ENCODE data around the gene CREBL2. TPM values are rescaled to one million over a fixed set of nuclear protein-coding genes. Genes with fewer than 3 reads are reported as not detected.
"Not testable (repeated sequence)": the region's sequence is repeated elsewhere in the genome, so short reads cannot be mapped to it uniquely, and the experiment has no call there.

The CREBL2 gene
- polyA plus RNA-seq, 2 donors: 5.5 to 8.1 TPM

DNA sequence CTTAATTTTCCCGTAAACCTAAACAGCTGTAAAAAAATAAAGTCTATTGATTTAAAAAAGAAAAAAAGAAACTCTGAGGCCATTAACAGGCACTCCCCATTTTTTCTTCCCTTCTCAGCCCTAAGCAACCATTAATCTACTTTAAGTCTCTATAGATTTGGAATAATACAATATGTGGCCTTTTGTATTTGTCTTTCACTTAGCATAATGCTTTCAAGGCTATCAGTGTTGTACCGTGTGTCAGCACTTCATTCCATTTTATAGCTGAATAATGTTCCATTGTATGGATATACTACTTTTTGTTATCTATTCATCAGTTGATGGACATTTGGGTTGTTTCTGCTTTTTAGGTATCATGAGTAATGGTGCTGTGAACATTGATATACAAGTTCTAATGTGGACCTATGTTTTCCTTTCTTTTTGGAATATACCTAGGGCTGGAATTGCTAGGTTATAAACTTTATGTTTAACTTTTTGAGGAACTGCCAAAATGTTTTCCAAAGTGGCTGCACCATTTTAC, 15.7 kb downstream of the CREBL2 start:
- H3K9me3 ChIP-seq (ENCODE audit: control insufficient read depth in 2 of 2, insufficient read depth in 1 of 2, low read depth in 1 of 2, low read length in 1 of 2): no peaks in the 10 kb centered on the region
- H3K4me1 ChIP-seq (ENCODE audit: control insufficient read depth in 2 of 2, insufficient read depth in 2 of 2, low read length in 1 of 2): no peaks in the 10 kb centered on the region
- no peaks in the 10 kb centered on the region for H3K36me3 ChIP-seq (ENCODE audit: control insufficient read depth in 2 of 2, insufficient read depth in 2 of 2, low read length in 1 of 2)
- WGBS, 2 donors: 77 to 78% methylated on average over 2 of the region's 2 CpGs
- H3K4me3 ChIP-seq (ENCODE audit: low read depth in 1 of 2, low read length in 2 of 2): no peak overlapping the region
- no peak overlapping the region for H3K27ac ChIP-seq (ENCODE audit: low read depth in 2 of 2, low read length in 1 of 2)
- no peaks in the 10 kb centered on the region for H3K27me3 ChIP-seq (ENCODE audit: control insufficient read depth in 1 of 2, insufficient read depth in 2 of 2, low read length in 2 of 2)

DNA sequence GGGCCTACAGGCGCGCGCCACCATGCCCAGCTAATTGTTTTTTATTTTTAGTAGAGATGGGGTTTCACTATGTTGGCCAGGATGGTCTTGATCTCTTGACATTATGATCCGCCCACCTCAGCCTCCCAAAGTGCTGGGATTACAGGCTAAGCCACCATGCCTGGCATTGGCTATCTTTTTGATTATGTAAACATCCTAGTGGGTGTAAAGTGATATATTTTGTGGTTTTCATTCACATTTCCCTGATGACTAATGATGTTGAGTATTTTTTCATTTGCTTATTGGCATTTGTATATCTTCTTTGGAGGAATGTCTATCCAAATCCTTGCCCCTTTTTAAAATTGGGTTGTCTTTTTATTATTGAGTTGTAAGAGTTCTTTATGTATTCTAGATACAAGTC, 16.3 kb downstream of the CREBL2 start:
- no peaks in the 10 kb centered on the region for H3K27me3 ChIP-seq (ENCODE audit: control insufficient read depth in 1 of 2, insufficient read depth in 2 of 2, low read length in 2 of 2)
- H3K4me1 ChIP-seq (ENCODE audit: control insufficient read depth in 2 of 2, insufficient read depth in 2 of 2, low read length in 1 of 2): no peaks in the 10 kb centered on the region
- H3K4me3 ChIP-seq (ENCODE audit: low read depth in 1 of 2, low read length in 2 of 2): no peak overlapping the region
- no peaks in the 10 kb centered on the region for H3K9me3 ChIP-seq (ENCODE audit: control insufficient read depth in 2 of 2, insufficient read depth in 1 of 2, low read depth in 1 of 2, low read length in 1 of 2)
- WGBS, 2 donors: 100% methylated on average over 4 of the region's 4 CpGs
- H3K27ac ChIP-seq (ENCODE audit: low read depth in 2 of 2, low read length in 1 of 2): no peak overlapping the region
- H3K36me3 ChIP-seq (ENCODE audit: control insufficient read depth in 2 of 2, insufficient read depth in 2 of 2, low read length in 1 of 2): no peaks in the 10 kb centered on the region

DNA sequence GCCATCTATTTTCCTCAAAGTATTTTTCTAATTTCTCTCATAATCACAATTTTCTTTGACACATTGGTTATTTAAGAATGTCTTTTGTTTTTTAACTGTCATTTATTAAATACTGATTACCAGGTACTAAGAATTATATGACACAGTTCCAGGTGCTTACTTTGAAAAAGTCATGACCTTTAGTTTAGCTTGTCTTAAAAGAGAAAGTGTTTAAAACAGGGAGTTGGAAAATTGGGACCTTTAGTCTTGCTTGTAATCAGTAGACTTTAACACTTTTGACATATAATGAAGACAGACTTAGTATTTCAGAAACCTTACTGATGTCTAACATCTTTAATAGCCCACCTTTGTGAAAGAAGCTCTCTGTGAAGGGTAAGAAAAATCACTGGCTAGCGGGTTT, 19.2 kb downstream of the CREBL2 start:
- Histone ChIP-seq H3K27me3 (ENCODE audit: control insufficient read depth in 1 of 2, insufficient read depth in 2 of 2, low read length in 2 of 2) (no peaks in the 10 kb centered on the region), H3K9me3 (ENCODE audit: control insufficient read depth in 2 of 2, insufficient read depth in 1 of 2, low read depth in 1 of 2, low read length in 1 of 2) (no peaks in the 10 kb centered on the region), H3K27ac (ENCODE audit: low read depth in 2 of 2, low read length in 1 of 2) (no peak overlapping the region), H3K36me3 (ENCODE audit: control insufficient read depth in 2 of 2, insufficient read depth in 2 of 2, low read length in 1 of 2) (peaks cover 0 to 4% of the 10 kb centered on the region in 2 donors), H3K4me1 (ENCODE audit: control insufficient read depth in 2 of 2, insufficient read depth in 2 of 2, low read length in 1 of 2) (no peaks in the 10 kb centered on the region), H3K4me3 (ENCODE audit: low read depth in 1 of 2, low read length in 2 of 2) (no peak overlapping the region)
- WGBS, 2 donors: 81 to 92% methylated on average over 1 of the region's 1 CpG

GRCh38 chr12:12635651-12636050, 24.0 kb downstream of the CREBL2 start:
- H3K27ac ChIP-seq (ENCODE audit: low read depth in 2 of 2, low read length in 1 of 2): no peak overlapping the region
- H3K27me3 ChIP-seq (ENCODE audit: control insufficient read depth in 1 of 2, insufficient read depth in 2 of 2, low read length in 2 of 2): no peaks in the 10 kb centered on the region
- WGBS, 2 donors: 95% methylated on average over 12 of the region's 12 CpGs
- H3K9me3 ChIP-seq (ENCODE audit: control insufficient read depth in 2 of 2, insufficient read depth in 1 of 2, low read depth in 1 of 2, low read length in 1 of 2): peaks cover 0 to 2% of the 10 kb centered on the region in 2 donors
- no peak overlapping the region for H3K4me3 ChIP-seq (ENCODE audit: low read depth in 1 of 2, low read length in 2 of 2)
- H3K4me1 ChIP-seq (ENCODE audit: control insufficient read depth in 2 of 2, insufficient read depth in 2 of 2, low read length in 1 of 2): no peaks in the 10 kb centered on the region
- H3K36me3 ChIP-seq (ENCODE audit: control insufficient read depth in 2 of 2, insufficient read depth in 2 of 2, low read length in 1 of 2): peaks cover 4 to 11% of the 10 kb centered on the region in 2 donors

DNA sequence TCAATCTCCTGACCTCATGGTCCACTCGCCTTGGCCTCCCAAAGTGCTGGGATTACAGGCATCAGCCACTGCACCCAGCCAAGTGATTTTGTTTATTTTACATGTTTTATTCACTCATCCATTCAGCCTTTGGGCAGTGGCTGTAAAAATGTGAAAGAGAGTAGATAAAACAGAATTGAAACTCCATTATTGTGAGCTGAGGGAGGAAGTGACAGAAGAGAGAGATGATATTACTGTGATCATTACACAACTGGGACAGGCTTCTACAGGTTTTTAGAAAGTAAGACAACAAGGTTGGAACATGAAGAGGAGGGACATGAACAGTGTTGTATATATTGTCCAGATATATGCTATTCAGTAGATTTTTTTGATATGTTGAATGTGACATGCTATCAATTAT, 25.0 kb downstream of the CREBL2 start:
- H3K4me3 ChIP-seq (ENCODE audit: low read depth in 1 of 2, low read length in 2 of 2): no peak overlapping the region
- no peaks in the 10 kb centered on the region for H3K4me1 ChIP-seq (ENCODE audit: control insufficient read depth in 2 of 2, insufficient read depth in 2 of 2, low read length in 1 of 2)
- no peaks in the 10 kb centered on the region for H3K27me3 ChIP-seq (ENCODE audit: control insufficient read depth in 1 of 2, insufficient read depth in 2 of 2, low read length in 2 of 2)
- WGBS, 2 donors: 73 to 77% methylated on average over 1 of the region's 1 CpG
- H3K9me3 ChIP-seq (ENCODE audit: control insufficient read depth in 2 of 2, insufficient read depth in 1 of 2, low read depth in 1 of 2, low read length in 1 of 2): peaks cover 0 to 2% of the 10 kb centered on the region in 2 donors
- peaks cover 4 to 11% of the 10 kb centered on the region in 2 donors for H3K36me3 ChIP-seq (ENCODE audit: control insufficient read depth in 2 of 2, insufficient read depth in 2 of 2, low read length in 1 of 2)
- H3K27ac ChIP-seq (ENCODE audit: low read depth in 2 of 2, low read length in 1 of 2): no peak overlapping the region

DNA sequence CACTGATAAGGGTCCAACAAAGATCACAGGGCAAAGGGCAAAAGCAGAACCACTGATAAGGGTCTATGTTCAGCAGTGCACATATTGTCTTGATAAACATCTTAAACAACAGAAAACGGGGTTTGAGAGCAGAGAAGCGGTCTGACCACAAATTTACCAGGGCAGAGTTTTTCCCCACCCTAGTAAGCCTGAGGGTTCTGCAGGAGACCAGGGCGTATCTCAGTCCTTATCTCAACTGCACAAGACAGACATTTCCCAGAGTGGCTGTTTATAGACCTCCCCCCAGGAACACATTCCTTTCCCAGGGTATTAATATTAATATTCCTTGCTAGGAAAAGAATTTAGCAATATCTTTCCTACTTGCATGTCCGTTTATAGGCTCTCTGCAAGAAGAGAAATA, 28.3 kb downstream of the CREBL2 start:
- peaks cover 4 to 12% of the 10 kb centered on the region in 2 donors for H3K36me3 ChIP-seq (ENCODE audit: control insufficient read depth in 2 of 2, insufficient read depth in 2 of 2, low read length in 1 of 2)
- H3K4me1 ChIP-seq (ENCODE audit: control insufficient read depth in 2 of 2, insufficient read depth in 2 of 2, low read length in 1 of 2); H3K9me3 ChIP-seq (ENCODE audit: control insufficient read depth in 2 of 2, insufficient read depth in 1 of 2, low read depth in 1 of 2, low read length in 1 of 2); H3K27me3 ChIP-seq (ENCODE audit: control insufficient read depth in 1 of 2, insufficient read depth in 2 of 2, low read length in 2 of 2); H3K4me3 ChIP-seq (ENCODE audit: low read depth in 1 of 2, low read length in 2 of 2); H3K27ac ChIP-seq (ENCODE audit: low read depth in 2 of 2, low read length in 1 of 2): not testable (repeated sequence)
- WGBS, 2 donors: 94 to 95% methylated on average over 4 of the region's 4 CpGs

- Histone ChIP-seq H3K27me3 (ENCODE audit: control insufficient read depth in 1 of 2, insufficient read depth in 2 of 2, low read length in 2 of 2) (no peaks in the 10 kb centered on the region), H3K36me3 (ENCODE audit: control insufficient read depth in 2 of 2, insufficient read depth in 2 of 2, low read length in 1 of 2) (peaks cover 4 to 10% of the 10 kb centered on the region in 2 donors), H3K4me1 (ENCODE audit: control insufficient read depth in 2 of 2, insufficient read depth in 2 of 2, low read length in 1 of 2) (no peaks in the 10 kb centered on the region), H3K27ac (ENCODE audit: low read depth in 2 of 2, low read length in 1 of 2) (no peak overlapping the region), H3K4me3 (ENCODE audit: low read depth in 1 of 2, low read length in 2 of 2) (no peak overlapping the region), H3K9me3 (ENCODE audit: control insufficient read depth in 2 of 2, insufficient read depth in 1 of 2, low read depth in 1 of 2, low read length in 1 of 2) (peaks cover 0 to 2% of the 10 kb centered on the region in 2 donors)
- WGBS, 2 donors: 100% methylated on average over 2 of the region's 2 CpGs
Observed at GRCh38 chr12:12641650-12642049, 30.0 kb downstream of the CREBL2 start.

DNA sequence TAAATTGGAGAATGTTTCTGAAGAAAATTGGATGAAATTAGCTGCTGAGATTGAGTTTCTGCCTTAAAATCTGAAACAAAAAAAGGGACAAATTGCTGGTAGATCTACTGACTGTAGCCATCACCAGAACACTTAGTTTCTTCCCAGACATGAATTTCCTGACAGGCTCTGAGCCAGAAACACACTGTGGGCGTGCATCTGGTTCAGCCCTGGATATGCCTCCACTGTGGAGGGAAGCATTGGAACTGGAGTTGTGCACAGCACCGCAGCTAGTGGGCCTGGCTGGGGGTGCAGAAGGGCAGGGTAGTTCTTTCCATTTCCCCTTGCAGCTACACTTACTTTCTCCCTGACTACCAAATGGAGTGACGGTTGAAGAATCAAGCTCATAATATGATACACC, 31.2 kb downstream of the CREBL2 start:
- Histone ChIP-seq H3K27me3 (ENCODE audit: control insufficient read depth in 1 of 2, insufficient read depth in 2 of 2, low read length in 2 of 2) (no peaks in the 10 kb centered on the region), H3K9me3 (ENCODE audit: control insufficient read depth in 2 of 2, insufficient read depth in 1 of 2, low read depth in 1 of 2, low read length in 1 of 2) (peaks cover 1 to 4% of the 10 kb centered on the region in 2 donors), H3K4me1 (ENCODE audit: control insufficient read depth in 2 of 2, insufficient read depth in 2 of 2, low read length in 1 of 2) (no peaks in the 10 kb centered on the region), H3K36me3 (ENCODE audit: control insufficient read depth in 2 of 2, insufficient read depth in 2 of 2, low read length in 1 of 2) (peaks cover 0 to 6% of the 10 kb centered on the region in 2 donors), H3K4me3 (ENCODE audit: low read depth in 1 of 2, low read length in 2 of 2) (no peak overlapping the region), H3K27ac (ENCODE audit: low read depth in 2 of 2, low read length in 1 of 2) (no peak overlapping the region)
- WGBS, 2 donors: 87 to 94% methylated on average over 3 of the region's 3 CpGs

DNA sequence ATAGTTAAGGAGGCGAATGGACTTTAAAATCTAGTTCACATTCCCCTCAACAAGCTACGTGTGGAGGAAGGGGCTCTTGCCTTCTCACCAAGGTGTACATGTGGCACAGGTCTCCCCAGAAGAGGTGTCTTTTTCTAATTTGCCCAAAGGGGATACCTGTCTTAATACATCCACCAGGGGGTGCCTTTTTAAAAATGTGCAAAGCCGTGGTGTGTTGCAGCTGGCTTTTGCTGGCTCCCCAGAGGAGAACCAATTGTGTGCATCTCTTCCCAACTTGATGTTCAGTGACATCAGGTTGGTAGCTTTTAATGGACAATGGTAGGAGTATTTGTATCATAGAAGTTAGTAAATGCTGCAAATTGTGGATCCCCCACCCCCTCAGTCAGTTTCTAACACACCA, 33.8 kb downstream of the CREBL2 start:
- no peak overlapping the region for H3K4me3 ChIP-seq (ENCODE audit: low read depth in 1 of 2, low read length in 2 of 2)
- no peaks in the 10 kb centered on the region for H3K27me3 ChIP-seq (ENCODE audit: control insufficient read depth in 1 of 2, insufficient read depth in 2 of 2, low read length in 2 of 2)
- H3K9me3 ChIP-seq (ENCODE audit: control insufficient read depth in 2 of 2, insufficient read depth in 1 of 2, low read depth in 1 of 2, low read length in 1 of 2): peaks cover 7 to 12% of the 10 kb centered on the region in 2 donors
- peaks cover 0 to 3% of the 10 kb centered on the region in 2 donors for H3K36me3 ChIP-seq (ENCODE audit: control insufficient read depth in 2 of 2, insufficient read depth in 2 of 2, low read length in 1 of 2)
- WGBS, 2 donors: 78% methylated on average over 3 of the region's 3 CpGs
- H3K27ac ChIP-seq (ENCODE audit: low read depth in 2 of 2, low read length in 1 of 2): no peak overlapping the region
- H3K4me1 ChIP-seq (ENCODE audit: control insufficient read depth in 2 of 2, insufficient read depth in 2 of 2, low read length in 1 of 2): no peaks in the 10 kb centered on the region

GRCh38 chr12:12645968-12646367, 34.3 kb downstream of the CREBL2 start:
- not testable (repeated sequence) for H3K4me3 ChIP-seq (ENCODE audit: low read depth in 1 of 2, low read length in 2 of 2); H3K36me3 ChIP-seq (ENCODE audit: control insufficient read depth in 2 of 2, insufficient read depth in 2 of 2, low read length in 1 of 2); H3K27ac ChIP-seq (ENCODE audit: low read depth in 2 of 2, low read length in 1 of 2); H3K27me3 ChIP-seq (ENCODE audit: control insufficient read depth in 1 of 2, insufficient read depth in 2 of 2, low read length in 2 of 2); H3K4me1 ChIP-seq (ENCODE audit: control insufficient read depth in 2 of 2, insufficient read depth in 2 of 2, low read length in 1 of 2)
- WGBS, 2 donors: 89 to 92% methylated on average over 6 of the region's 6 CpGs
- H3K9me3 ChIP-seq (ENCODE audit: control insufficient read depth in 2 of 2, insufficient read depth in 1 of 2, low read depth in 1 of 2, low read length in 1 of 2): peaks cover 7 to 12% of the 10 kb centered on the region in 2 donors
